HG03575 (cell line): ENCODE data around the gene PLEKHG3.

Experiments used
- ATAC-seq: cut with Tn5 transposase; IDR thresholded peaks from one replicate; pipeline ENCODE4 v1.9.1; 2021; ENCODE audit not compliant: unreplicated experiment, insufficient number of reproducible peaks, low FRiP score; ENCODE audit errors: extremely low read depth

PLEKHG3 gene

DNA sequence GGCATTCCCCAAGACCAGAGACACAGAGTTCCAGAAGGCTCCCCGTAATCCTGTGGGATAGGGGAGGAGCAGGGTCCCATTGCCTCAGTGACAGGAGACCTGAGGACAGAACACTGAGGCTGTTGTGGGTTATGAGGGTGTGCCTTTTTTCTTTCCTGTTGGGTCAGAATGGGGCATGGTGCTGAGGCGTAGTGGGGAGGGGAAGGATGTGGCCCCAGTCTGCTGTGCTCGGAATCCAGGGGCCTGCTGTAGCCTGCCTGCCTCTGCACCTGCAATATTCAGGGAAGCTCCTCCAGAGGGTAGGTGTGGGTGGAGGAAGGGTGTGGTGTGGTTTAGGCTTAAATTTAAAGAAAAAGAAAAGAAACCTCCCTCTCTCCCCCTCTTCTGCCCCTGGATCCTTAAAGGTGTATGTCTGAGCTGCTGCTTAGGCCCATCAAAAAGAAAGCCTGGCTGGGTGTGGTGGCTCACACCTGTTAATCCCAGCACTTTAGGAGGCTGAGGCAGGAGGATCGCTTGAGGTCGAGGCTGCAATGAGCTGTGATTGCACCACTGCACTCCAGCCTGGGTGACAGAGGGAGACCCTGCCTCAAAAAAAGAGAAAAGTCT lies 18.7 kb downstream of the PLEKHG3 start:
- no peak for ATAC-seq

DNA sequence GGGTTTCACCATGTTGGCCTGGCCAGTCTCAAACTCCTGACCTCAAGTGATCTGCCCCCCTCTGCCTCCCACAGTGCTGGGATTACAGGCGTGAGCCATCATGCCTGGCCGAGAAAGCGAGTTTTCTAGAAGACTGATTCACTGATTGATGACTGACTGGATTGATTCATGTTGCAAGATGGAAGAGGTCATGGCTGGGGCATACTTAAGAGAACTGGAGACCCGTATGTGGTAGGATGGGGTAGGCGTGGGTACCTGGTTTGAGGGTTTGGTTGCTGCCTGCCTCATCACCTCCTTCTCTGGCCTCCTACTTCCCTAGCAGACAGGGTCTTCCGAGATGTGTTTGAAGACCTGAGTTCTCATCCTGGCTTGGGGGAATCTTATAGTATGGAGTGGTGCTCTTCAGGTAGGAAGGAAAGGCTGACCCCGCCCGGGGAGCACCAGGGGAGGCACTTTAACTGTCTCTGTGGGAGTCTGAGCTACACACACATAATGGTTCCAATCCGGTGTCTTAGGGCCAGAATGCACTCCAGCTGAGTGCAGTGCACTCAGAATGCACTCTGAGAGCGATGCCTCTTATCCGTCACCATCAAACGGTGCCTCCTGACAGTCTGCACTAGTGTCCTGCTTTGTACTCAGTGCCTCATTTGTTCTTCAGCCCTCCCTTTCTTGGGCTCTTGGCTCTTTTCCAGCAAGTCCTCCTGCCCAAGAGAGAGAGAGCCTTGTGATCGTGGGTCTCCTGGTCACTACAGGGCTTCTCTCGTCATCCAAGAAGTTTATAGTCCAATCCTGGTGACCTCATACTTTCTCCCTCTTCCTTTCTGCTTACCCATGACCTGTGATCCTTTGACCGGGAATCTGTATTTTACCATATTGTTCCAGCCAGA lies 19.7 kb downstream of the PLEKHG3 start:
- no peak for ATAC-seq

DNA sequence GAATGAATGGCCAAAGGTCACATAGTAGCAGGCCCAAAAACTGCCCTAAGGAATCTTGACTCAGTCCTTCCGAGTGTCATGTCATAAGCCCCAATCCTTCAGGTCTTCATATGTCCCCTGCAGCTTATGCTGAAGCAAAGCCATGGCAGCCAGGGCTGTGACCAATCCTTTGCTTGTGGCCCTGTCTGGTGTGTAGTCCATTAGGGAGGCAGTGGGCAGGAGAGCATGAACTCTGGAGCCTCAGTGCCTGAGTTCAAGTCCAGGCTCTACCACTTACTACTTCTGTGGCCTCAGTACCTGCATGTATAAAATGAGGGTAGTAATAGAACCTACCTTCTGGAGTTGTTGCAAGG lies 20.3 kb downstream of the PLEKHG3 start:
- no peak for ATAC-seq

DNA sequence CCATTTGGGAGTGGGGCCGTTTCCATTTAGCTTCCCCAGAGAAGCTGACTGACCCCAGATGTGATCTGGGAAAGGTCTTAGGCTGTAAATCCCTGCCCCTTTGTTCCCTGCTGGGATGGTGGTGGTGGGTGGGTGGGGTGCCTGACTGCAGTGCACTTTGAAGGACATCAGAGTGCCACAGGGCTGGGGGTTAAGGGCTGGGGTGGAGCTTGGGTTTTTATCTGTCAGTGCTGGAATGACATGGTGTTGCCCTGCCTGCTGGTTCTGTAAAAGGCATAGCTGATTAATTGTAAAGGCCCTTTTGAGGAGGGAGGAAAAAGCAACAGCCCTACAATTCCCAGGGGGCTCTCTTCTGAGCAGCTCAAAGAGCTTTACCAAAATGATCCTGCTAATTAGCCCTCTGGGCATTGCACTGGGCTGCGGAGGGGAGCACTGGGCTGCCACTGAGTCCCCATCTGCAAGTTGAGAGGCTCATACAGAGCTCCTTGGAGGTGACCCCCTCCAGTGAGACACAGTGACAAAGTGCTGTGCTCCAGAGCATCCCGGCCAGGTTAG lies 21.1 kb downstream of the PLEKHG3 start:
- no peak for ATAC-seq

DNA sequence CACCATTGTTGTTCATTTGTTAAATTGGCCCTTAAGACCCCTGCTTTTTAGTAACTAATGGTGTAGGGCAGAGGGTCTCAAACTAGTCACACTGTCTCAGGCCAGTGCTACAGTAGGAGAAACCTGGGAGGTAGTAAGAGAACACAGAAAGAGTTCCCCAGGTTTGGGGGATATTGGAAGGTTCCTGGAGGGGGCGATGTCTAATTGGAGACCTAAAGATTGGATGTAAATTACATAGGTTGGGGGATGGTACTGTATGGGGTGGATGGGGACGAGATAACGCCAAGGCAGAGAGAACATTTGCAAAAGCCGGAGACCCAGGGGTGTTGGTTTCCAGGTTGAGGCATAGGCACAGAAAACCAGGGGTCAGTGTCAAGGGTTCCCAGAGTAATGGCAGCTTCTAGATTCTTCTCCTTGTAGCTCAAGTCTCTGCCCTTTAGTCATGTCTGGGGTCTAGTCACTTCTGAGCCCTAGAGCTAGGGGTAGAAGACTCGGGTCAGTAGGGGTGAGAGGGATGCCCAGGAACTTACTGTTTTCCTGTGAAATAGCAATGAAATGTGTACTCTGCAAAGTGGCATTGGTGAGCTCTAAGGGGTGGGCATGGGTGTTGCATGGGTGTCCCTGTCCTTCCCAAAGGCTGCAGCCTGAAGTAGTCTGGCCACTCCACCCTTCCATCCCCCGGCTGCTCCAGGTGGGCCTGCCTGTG lies 21.8 kb downstream of the PLEKHG3 start:
- no peak for ATAC-seq

DNA sequence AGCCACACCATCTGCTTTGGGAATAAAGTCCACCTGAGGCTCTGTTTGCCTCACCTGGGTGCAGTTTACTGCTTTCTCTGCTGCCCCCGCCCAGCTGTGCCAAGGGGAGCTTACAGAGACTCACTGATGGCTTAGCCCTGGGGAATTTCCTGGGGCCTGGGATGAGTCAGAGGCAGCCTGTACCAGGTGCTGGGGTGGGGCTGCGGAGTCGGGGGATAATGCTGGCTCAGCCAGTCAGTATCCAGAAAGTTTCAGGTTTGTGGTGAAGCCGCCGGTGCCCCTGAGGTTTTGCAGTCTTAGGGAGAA lies 22.3 kb downstream of the PLEKHG3 start:
- ATAC-seq: no peak

DNA sequence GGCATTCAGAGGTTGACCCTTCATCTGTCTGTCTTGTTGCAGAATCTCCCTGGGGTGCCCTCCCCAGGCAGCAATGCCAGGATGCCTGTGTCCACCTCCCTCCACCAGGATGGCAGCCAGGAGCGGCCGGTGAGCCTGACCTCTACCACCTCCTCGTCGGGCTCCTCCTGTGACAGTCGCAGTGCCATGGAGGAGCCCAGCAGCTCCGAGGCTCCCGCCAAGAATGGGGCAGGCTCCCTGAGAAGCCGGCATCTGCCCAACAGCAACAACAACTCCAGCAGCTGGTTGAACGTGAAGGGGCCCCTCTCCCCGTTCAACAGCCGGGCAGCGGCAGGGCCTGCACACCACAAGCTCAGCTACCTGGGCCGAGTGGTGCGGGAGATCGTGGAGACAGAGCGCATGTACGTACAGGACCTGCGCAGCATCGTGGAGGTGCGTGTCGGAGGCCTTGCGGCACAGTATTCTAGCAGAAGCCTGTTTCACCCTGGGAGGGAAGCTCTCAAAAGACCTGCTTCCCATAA lies 23.4 kb downstream of the PLEKHG3 start:
- ATAC-seq: no peak

DNA sequence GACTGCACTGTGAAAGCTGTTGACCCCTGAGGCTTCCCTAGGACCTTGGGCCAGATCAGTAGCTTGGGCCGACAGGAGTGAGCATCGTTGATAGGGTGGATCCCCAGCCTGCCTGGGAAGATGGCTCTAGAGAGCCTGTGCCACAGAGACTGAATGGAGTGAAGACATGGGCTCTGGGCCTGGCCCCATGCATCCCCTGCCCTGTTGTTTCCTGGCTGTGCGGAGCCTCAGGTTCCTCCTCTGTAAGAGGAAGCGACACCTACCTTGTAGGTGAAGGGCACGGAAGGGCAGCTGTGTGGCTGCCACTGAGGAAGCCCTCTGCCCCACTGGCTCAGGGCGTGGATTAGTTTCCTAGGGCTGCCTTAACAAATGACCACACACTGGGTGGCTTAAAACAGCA lies 23.9 kb downstream of the PLEKHG3 start:
- no peak for ATAC-seq

DNA sequence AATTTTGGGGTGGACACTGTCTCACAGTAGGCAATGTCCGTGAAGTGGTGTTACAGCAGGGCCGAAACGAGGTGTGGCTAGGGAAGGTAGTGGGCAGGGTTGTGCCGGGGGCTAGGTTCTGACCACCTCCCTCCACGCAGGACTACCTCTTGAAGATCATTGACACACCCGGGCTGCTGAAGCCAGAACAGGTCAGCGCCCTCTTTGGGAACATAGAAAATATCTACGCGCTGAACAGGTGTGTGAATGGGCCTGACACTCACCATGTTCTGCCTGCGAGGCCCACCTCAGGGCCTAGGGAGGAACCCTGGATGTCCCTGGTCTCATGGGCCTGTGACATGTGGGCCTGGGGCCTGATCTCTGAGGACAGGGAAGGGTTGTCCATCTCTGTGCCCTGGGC lies 24.6 kb downstream of the PLEKHG3 start:
- ATAC-seq: no peak

DNA sequence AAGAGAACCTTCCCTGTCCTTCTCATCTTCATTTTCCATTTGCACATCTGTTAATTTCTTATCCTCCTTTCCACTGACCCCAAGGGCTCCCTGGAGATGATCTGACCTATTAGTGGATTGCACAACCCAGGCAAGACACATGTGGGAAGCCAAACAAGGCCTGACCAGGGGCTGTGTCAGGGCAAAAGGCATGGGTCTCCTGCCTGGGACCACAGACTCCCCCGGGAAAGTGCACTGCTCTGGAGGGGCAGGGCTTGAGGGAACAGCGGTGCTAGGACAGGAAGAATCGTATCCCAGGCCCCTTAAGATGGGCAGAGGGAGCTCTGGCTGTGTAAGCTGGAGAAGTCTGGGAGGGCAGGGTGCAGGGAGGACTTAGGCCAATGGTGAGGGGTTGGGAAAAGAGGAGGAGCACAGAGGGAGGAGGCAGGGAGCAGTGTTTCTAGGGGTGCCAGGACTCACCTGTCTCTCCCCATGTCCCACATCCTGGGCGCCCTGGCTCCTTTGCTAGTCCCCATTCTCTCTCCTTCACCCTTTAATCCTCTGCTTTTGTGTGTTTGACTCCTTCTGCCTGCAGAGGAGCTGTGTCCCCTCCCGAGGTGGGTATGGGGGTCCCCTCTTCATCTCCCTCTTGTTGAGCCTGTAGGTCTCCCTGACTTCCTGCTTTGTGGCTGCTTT lies 25.3 kb downstream of the PLEKHG3 start:
- no peak for ATAC-seq

DNA sequence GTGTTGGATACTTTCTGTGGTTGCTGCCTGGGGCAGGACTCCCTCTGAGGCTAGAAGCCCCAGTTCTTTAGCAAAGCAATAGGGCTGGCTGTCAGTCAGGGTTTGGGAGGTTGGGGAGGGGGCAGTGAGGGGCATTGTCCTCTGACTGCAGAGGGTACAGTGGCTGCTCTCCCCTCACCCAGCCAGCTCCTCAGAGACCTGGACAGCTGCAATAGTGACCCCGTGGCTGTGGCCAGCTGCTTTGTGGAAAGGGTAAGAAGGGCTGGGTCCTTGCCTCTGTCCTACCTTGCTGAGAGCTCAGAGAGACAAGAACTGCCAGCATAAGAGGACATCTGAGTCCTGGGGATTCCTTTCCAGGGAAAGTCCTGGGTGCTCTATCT lies 25.8 kb downstream of the PLEKHG3 start:
- no peak for ATAC-seq

DNA sequence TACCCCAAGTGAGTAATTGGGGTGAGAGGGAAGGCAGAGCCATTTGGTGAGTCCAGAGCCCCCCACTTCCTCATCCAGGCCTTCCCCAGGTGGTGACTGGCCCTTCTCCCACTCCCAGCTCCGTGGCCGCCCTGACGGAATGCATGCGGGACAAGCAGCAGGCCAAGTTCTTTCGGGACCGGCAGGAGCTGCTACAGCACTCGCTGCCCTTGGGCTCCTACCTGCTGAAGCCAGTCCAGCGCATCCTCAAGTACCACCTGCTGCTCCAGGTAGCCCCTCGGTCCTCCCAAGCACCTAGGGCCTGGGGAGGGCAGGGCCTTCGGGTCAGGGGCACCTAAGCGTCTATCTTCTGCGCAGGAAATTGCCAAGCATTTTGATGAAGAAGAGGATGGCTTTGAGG lies 26.5 kb downstream of the PLEKHG3 start:
- no peak for ATAC-seq

DNA sequence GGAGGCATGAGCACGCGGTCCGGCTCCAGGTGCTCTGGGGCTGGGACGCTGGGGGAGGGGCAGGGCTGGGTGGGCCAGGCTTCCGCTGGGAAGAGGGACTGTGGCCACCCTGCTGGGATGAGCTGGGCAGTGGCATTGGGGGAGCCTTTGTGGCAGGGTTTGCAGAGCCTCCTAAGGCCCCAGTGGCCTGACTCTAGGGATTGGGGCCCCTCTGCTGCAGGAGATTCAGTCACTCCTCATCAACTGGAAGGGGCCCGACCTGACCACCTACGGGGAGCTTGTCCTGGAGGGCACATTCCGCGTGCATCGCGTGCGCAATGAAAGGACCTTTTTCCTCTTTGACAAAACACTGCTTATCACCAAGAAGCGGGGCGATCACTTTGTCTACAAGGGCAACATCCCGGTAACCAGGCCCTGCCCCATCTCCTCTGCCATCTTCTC lies 26.9 kb downstream of the PLEKHG3 start:
- ATAC-seq: no peak

DNA sequence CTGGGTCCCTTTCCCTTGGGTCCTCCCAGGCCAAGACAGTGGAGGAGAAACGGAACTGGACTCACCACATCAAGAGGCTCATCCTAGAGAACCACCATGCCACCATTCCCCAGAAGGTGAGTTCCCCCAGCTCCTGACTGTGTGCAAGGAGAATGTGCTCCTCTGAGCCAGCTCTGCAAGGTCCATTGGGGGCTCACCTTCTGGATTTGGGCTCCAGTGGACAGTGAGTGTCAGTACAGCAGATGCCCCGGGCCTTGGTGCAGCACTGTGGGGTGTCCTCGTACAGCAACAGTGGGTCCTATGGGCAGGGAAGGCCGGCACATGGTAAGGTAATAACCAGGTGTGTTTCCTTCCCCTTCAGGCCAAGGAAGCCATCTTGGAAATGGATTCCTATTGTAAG lies 27.8 kb downstream of the PLEKHG3 start:
- no peak for ATAC-seq

DNA sequence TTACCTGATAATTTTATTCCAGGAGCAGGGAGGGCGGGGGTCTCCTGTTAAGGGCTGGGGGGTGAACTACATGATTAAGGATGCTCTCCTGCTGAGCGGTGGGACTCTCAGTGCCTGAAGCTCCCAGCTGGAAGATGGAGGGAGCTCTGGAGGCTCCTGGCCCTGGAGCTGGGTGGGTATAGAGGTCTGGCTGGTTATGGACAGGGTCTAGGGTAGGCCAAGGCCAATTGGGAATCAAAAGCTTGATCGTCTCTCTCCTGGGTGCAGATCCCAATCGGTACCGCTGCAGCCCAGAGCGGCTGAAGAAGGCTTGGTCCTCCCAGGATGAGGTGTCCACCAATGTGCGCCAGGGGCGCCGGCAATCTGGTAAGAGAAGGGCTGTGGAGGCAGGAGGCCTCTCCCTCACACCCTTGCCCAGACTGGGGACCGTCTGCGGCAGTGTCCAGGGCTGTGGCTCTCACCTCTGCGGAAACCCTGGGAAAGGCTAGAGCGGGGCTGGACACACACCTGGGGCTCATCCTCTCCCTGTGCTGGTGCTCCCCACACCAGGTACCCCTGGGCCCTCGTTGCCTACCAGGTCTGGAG lies 28.4 kb downstream of the PLEKHG3 start:
- ATAC-seq: no peak

DNA sequence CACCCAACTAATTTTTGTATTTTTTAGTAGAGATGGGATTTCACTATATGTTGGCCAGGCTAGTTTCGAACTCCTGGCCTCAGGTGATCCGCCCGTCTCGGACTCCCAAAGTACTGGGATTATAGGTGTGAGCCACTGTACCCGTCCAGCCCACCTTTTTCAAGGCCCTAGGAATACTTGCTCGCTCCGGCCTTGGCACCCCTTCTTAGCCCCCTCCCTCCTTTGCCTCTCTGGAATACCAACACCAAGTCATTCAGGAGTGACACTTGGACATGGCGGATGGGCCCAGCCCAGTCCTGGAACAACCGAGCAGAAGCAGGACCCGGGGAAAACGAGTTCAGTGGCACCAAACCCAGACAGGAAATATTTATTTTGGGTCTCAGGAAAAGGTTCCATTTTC lies 29.1 kb downstream of the PLEKHG3 start:
- ATAC-seq: no peak

DNA sequence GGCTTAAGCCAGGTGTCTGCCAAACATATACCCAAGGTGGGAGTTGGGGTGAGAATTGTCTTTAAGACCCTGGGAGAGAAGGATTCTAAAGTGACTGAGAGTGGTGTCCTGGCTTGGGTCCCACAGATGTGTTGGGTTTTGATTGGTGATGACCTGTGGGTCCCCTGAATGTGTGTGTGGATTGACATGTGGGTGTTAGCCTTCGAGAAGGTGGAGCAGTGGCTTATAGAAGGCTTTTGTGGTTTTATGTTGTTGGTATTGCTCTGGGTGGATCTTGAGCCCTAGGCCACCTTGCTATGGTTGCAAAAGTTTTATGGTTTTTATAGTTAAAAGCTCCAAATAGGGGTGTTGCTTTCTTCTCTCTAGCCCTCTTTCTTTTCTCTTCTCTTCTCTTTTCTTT lies 29.7 kb downstream of the PLEKHG3 start:
- ATAC-seq: no peak

DNA sequence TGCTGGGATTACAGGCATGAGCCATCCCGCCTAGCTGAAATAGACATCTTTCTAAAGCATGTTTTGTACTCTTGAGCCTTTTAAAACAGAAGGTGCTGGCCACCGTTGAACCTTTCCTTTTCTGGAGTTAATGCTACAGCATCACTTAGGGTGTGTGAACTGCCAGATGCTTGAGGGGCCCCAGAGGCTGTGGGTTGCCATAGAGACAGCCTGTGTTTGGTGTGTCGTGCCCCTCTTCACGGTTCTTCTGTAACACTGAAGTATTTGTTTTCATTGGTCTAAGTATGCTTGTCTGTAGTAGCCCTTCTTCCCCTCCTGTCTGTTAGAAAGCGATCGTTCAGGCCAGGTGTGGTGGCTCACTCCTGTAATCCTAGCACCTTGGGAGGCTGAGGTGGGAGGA lies 30.8 kb downstream of the PLEKHG3 start:
- ATAC-seq: no peak
